ENCODE measurements around the gene ROBO1.

Gene ROBO1

GRCh38 chr3:79410136-79410535 is 357.7 kb downstream of the ROBO1 start:
- Histone ChIP-seq H3K4me2 (ENCODE audit: low read length) (no peak overlapping the region), H3K9me3 (replicated peaks; ENCODE audit: low read length) (no peaks in the 10 kb centered on the region), H3K4me3 (ENCODE audit: low read length) (no peak overlapping the region), H3K36me3 (ENCODE audit: insufficient read depth, low read length) (no peaks in the 10 kb centered on the region), H3K9ac (ENCODE audit: low read depth, low read length) (no peak overlapping the region), H3K4me1 (ENCODE audit: control insufficient read depth, insufficient read depth, low read length) (no peaks in the 10 kb centered on the region), H3K27me3 (ENCODE audit: control insufficient read depth, insufficient read depth, low read length) (no peaks in the 10 kb centered on the region)

DNA sequence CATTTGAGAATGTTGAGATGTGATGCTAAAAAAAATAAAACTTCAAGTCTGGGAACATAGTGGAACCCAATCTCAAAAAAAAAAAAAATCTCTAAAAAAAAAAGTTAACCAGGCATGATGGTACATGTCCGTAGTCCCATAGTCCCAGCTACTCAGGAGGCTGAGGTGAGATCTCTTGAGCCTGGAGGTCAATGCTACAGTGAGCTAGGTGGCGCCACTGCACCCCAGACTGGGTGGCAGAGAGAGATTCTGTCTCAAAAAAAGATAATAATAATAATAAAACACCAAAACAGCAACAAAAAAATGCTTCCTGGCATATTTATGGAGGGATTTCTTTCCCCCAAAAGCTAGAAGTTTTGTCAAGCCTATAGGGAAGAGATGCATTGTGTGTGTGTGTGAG is 361.6 kb downstream of the ROBO1 start:
- Histone ChIP-seq H3K4me2 (ENCODE audit: low read length) (no peak overlapping the region), H3K36me3 (ENCODE audit: insufficient read depth, low read length) (no peaks in the 10 kb centered on the region), H3K9ac (ENCODE audit: low read depth, low read length) (no peak overlapping the region), H3K4me3 (ENCODE audit: low read length) (no peak overlapping the region), H3K27me3 (ENCODE audit: control insufficient read depth, insufficient read depth, low read length) (no peaks in the 10 kb centered on the region), H3K9me3 (replicated peaks; ENCODE audit: low read length) (no peaks in the 10 kb centered on the region), H3K4me1 (ENCODE audit: control insufficient read depth, insufficient read depth, low read length) (no peaks in the 10 kb centered on the region)

DNA sequence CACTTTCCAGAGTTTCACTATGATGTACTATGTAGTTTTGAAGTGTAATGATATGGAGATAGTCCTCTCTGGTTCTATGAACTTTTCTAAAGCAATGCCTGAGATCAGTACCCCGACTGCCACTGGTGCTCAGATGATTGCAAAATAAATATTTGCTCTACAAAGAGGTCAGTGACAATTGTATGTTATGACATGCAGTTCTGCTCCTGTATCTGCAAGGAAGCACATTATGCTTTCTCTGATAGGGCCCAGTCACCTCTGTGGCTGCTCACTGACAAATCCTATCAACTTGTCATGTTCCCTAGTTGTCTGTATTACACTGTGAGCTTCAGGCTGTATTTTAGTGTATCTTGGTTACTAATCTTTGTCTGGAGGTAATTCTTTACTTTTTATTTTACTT is 362.6 kb downstream of the ROBO1 start:
- Histone ChIP-seq H3K4me3 (ENCODE audit: low read length) (no peak overlapping the region), H3K9me3 (replicated peaks; ENCODE audit: low read length) (no peaks in the 10 kb centered on the region)

GRCh38 chr3:79396595-79396994 is 371.2 kb downstream of the ROBO1 start:
- Histone ChIP-seq H3K4me2 (ENCODE audit: low read length) (no peak overlapping the region), H3K4me3 (ENCODE audit: low read length) (no peak overlapping the region), H3K9me3 (replicated peaks; ENCODE audit: low read length) (no peaks in the 10 kb centered on the region), H3K4me1 (ENCODE audit: control insufficient read depth, insufficient read depth, low read length) (no peaks in the 10 kb centered on the region), H3K27me3 (ENCODE audit: control insufficient read depth, insufficient read depth, low read length) (no peaks in the 10 kb centered on the region), H3K9ac (ENCODE audit: low read depth, low read length) (no peak overlapping the region), H3K36me3 (ENCODE audit: insufficient read depth, low read length) (no peaks in the 10 kb centered on the region)

More for the DNA sequence above, 362.6 kb downstream of the ROBO1 start:
- no peak overlapping the region for H3K4me2 ChIP-seq (ENCODE audit: low read length)
- no peaks in the 10 kb centered on the region for H3K27me3 ChIP-seq (ENCODE audit: control insufficient read depth, insufficient read depth, low read length)
- no peaks in the 10 kb centered on the region for H3K4me1 ChIP-seq (ENCODE audit: control insufficient read depth, insufficient read depth, low read length)
- no peaks in the 10 kb centered on the region for H3K36me3 ChIP-seq (ENCODE audit: insufficient read depth, low read length)
- H3K9ac ChIP-seq (ENCODE audit: low read depth, low read length): no peak overlapping the region

DNA sequence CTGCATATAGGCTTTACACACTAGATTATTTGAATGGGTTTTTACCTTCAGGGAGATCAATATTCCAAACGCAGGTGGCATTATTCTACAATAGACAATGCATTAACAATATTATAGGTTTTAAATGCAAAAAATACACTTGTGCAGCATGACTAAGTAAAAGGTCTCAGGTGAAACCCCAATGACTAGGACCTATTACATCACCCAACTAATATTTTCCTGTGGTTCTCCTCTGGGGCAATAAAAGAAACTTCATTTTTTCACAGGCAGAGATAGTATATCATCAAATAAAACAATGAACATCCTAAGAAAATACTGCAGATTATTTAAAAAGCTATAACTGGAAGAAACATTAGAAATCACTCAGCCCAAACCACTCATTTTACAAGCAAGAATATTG is 375.3 kb downstream of the ROBO1 start:
- H3K4me2 ChIP-seq (ENCODE audit: low read length): no peak overlapping the region
- H3K9me3 ChIP-seq (replicated peaks; ENCODE audit: low read length): no peaks in the 10 kb centered on the region
- H3K4me3 ChIP-seq (ENCODE audit: low read length): no peak overlapping the region
- no peak overlapping the region for H3K9ac ChIP-seq (ENCODE audit: low read depth, low read length)
- H3K36me3 ChIP-seq (ENCODE audit: insufficient read depth, low read length): no peaks in the 10 kb centered on the region
- H3K27me3 ChIP-seq (ENCODE audit: control insufficient read depth, insufficient read depth, low read length): no peaks in the 10 kb centered on the region
- H3K4me1 ChIP-seq (ENCODE audit: control insufficient read depth, insufficient read depth, low read length): no peaks in the 10 kb centered on the region

DNA sequence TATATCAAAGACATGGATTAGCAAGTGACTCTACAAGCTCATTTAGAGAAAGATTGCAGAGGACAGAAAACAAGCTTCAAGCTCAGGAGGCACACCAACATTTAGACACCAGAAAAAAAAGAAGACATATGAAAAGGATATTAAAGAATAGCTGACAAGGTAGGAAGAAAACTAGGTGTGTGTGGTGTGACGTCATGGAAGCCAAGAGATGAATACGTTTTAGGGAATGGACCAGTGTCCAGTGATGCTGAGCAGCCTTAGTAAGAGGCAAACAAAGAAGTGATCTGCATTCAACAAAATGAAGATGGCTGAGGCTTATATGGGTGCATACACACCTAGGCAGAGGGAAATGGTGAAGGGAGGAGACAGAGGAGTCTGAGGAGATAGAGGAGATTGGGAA is 377.4 kb downstream of the ROBO1 start:
- Histone ChIP-seq H3K9ac (ENCODE audit: low read depth, low read length) (no peak overlapping the region), H3K36me3 (ENCODE audit: insufficient read depth, low read length) (no peaks in the 10 kb centered on the region), H3K9me3 (replicated peaks; ENCODE audit: low read length) (no peaks in the 10 kb centered on the region), H3K4me1 (ENCODE audit: control insufficient read depth, insufficient read depth, low read length) (no peaks in the 10 kb centered on the region), H3K27me3 (ENCODE audit: control insufficient read depth, insufficient read depth, low read length) (no peaks in the 10 kb centered on the region), H3K4me3 (ENCODE audit: low read length) (no peak overlapping the region), H3K4me2 (ENCODE audit: low read length) (no peak overlapping the region)

GRCh38 chr3:79385211-79385610 is 382.6 kb downstream of the ROBO1 start:
- Histone ChIP-seq H3K9me3 (replicated peaks; ENCODE audit: low read length) (no peaks in the 10 kb centered on the region), H3K4me3 (ENCODE audit: low read length) (no peak overlapping the region), H3K4me2 (ENCODE audit: low read length) (no peak overlapping the region), H3K4me1 (ENCODE audit: control insufficient read depth, insufficient read depth, low read length) (peaks cover 6% of the 10 kb centered on the region), H3K9ac (ENCODE audit: low read depth, low read length) (no peak overlapping the region), H3K36me3 (ENCODE audit: insufficient read depth, low read length) (no peaks in the 10 kb centered on the region), H3K27me3 (ENCODE audit: control insufficient read depth, insufficient read depth, low read length) (no peaks in the 10 kb centered on the region)

DNA sequence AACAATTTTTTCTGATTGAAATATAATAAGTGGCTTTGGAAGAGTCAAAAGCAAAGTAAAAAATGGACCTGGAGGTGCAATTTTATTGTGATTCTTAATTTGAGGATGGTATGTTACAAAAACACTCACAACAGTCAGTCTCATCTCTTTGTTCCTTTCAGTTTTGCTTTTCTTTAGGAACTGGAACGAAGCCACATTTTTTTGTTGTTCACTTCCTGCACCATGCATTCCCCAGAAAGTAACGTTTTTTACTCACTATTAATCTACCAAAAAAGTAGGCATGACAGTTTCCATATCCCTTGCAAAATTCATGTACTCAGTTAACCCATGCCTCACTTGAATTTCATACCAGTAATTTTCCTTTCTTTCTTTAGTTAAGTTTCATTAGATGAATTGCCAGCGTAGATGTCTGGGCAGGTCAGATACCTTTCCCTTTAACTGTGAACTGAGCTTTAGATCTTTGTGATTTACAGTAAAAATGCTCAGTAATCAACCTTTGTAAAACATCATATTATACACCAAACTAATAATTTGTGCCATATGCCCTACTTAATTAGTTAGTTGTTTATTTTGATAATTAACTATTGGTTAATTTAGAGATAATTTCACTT is 384.3 kb downstream of the ROBO1 start:
- peak overlapping the region; percentile 33 for H3K4me3 ChIP-seq (ENCODE audit: low read length)
- H3K4me2 ChIP-seq (ENCODE audit: low read length): peak overlapping the region; percentile 74
- H3K36me3 ChIP-seq (ENCODE audit: insufficient read depth, low read length): no peaks in the 10 kb centered on the region
- no peaks in the 10 kb centered on the region for H3K9me3 ChIP-seq (replicated peaks; ENCODE audit: low read length)
- H3K27me3 ChIP-seq (ENCODE audit: control insufficient read depth, insufficient read depth, low read length): no peaks in the 10 kb centered on the region
- H3K9ac ChIP-seq (ENCODE audit: low read depth, low read length): peak overlapping the region; percentile 47
- H3K4me1 ChIP-seq (ENCODE audit: control insufficient read depth, insufficient read depth, low read length): peaks cover 6% of the 10 kb centered on the region

DNA sequence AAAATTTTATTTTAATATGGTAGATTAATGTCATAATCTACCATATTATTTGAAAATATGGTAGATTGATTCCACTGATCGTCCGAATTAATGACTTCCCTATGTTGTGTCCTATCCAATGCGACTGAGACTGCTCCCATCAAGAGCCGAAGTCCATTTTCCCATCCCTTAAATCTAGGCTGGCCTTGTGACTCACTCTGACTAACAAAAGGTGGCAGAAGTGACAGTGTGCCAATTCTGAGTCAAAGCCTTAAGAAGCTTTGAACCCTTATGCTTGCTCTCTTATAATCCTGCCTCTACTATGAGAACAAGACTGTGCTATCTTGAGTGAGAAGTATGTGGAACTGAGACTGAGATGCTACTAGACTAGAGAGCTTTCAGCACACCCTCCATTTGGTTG is 387.2 kb downstream of the ROBO1 start:
- peaks cover 6% of the 10 kb centered on the region for H3K4me1 ChIP-seq (ENCODE audit: control insufficient read depth, insufficient read depth, low read length)
- H3K4me3 ChIP-seq (ENCODE audit: low read length): no peak overlapping the region
- H3K9me3 ChIP-seq (replicated peaks; ENCODE audit: low read length): no peaks in the 10 kb centered on the region
- H3K27me3 ChIP-seq (ENCODE audit: control insufficient read depth, insufficient read depth, low read length): no peaks in the 10 kb centered on the region
- no peak overlapping the region for H3K9ac ChIP-seq (ENCODE audit: low read depth, low read length)
- H3K4me2 ChIP-seq (ENCODE audit: low read length): no peak overlapping the region
- no peaks in the 10 kb centered on the region for H3K36me3 ChIP-seq (ENCODE audit: insufficient read depth, low read length)

- H3K9ac ChIP-seq (ENCODE audit: low read depth, low read length): no peak overlapping the region
- no peaks in the 10 kb centered on the region for H3K27me3 ChIP-seq (ENCODE audit: control insufficient read depth, insufficient read depth, low read length)
- no peak overlapping the region for H3K4me3 ChIP-seq (ENCODE audit: low read length)
- peaks cover 3% of the 10 kb centered on the region for H3K4me1 ChIP-seq (ENCODE audit: control insufficient read depth, insufficient read depth, low read length)
- no peaks in the 10 kb centered on the region for H3K9me3 ChIP-seq (replicated peaks; ENCODE audit: low read length)
- H3K4me2 ChIP-seq (ENCODE audit: low read length): no peak overlapping the region
- H3K36me3 ChIP-seq (ENCODE audit: insufficient read depth, low read length): no peaks in the 10 kb centered on the region
These were observed 389.7 kb downstream of the ROBO1 start for GRCh38 chr3:79378064-79378463.

GRCh38 chr3:79369306-79369705 is 398.5 kb downstream of the ROBO1 start:
- Histone ChIP-seq H3K4me1 (ENCODE audit: control insufficient read depth, insufficient read depth, low read length) (peaks cover 17% of the 10 kb centered on the region), H3K9me3 (replicated peaks; ENCODE audit: low read length) (no peaks in the 10 kb centered on the region), H3K9ac (ENCODE audit: low read depth, low read length) (no peak overlapping the region), H3K27me3 (ENCODE audit: control insufficient read depth, insufficient read depth, low read length) (no peaks in the 10 kb centered on the region), H3K36me3 (ENCODE audit: insufficient read depth, low read length) (no peaks in the 10 kb centered on the region), H3K4me2 (ENCODE audit: low read length) (no peak overlapping the region), H3K4me3 (ENCODE audit: low read length) (no peak overlapping the region)

DNA sequence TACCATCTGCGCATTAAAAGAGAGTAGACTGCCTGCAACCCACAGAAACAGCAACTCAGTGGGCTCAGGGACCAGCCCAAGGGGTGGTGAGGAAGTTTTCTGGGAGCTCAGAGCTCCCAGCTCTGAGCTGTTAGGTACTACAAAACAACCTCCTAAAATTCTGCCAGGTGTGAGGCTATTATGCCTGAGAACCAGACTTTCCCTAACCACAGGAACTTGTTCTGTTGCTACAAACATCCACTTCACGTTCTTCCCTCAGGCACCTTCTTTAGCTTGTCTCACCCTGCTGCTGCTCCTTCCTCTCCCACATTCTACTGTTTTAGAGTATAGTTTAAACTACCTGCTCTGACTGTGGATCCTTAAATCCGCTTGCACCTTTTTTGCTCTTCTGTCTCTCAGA is 399.4 kb downstream of the ROBO1 start:
- H3K36me3 ChIP-seq (ENCODE audit: insufficient read depth, low read length): no peaks in the 10 kb centered on the region
- no peaks in the 10 kb centered on the region for H3K9me3 ChIP-seq (replicated peaks; ENCODE audit: low read length)
- no peak overlapping the region for H3K9ac ChIP-seq (ENCODE audit: low read depth, low read length)
- H3K4me1 ChIP-seq (ENCODE audit: control insufficient read depth, insufficient read depth, low read length): peaks cover 17% of the 10 kb centered on the region
- H3K4me2 ChIP-seq (ENCODE audit: low read length): no peak overlapping the region
- H3K4me3 ChIP-seq (ENCODE audit: low read length): no peak overlapping the region
- H3K27me3 ChIP-seq (ENCODE audit: control insufficient read depth, insufficient read depth, low read length): no peaks in the 10 kb centered on the region
